Liver (tissue), 9 donors: Measurements from ENCODE around the gene MYBPHL. TPM values are rescaled to one million over a fixed set of nuclear protein-coding genes. Genes with fewer than 3 reads are reported as not detected.

Experiments used
- DNase-seq: peaks from one replicate; pipeline ENCODE4 v3.0.0-alpha.2; 2017; ENCODE audit warnings: low spot score
- H3K27ac ChIP-seq, 2 donors: one replicate each; pipeline ENCODE4 v1.7.0; 2013; ENCODE audit warnings: inconsistent platforms in 2 of 2, low read length in 2 of 2, control low read depth in 1 of 2, low read depth in 1 of 2, mild to moderate bottlenecking in 1 of 2
- H3K27me3 ChIP-seq, 4 donors: one replicate each; pipeline versions ENCODE4 v1.6.1 to v1.7.0; 2013; ENCODE audit warnings: low read length in 3 of 4, inconsistent platforms in 1 of 4, mild to moderate bottlenecking in 1 of 4, moderate library complexity in 1 of 4; ENCODE audit not compliant: control insufficient read depth in 4 of 4, insufficient read depth in 4 of 4
- H3K36me3 ChIP-seq, 4 donors: one replicate each; pipeline versions ENCODE4 v1.6.1 to v1.7.0; 2013; ENCODE audit warnings: low read length in 3 of 4, mild to moderate bottlenecking in 3 of 4, low read depth in 1 of 4, moderate library complexity in 1 of 4; ENCODE audit not compliant: control insufficient read depth in 4 of 4, insufficient read depth in 3 of 4
- H3K4me1 ChIP-seq, 4 donors: one replicate each; pipeline versions ENCODE4 v1.6.1 to v1.7.0; 2013; ENCODE audit warnings: low read length in 3 of 4, mild to moderate bottlenecking in 3 of 4, moderate library complexity in 1 of 4; ENCODE audit not compliant: control insufficient read depth in 4 of 4, insufficient read depth in 4 of 4
- H3K4me3 ChIP-seq, 3 donors: one replicate each; pipeline versions ENCODE4 v1.6.1 to v1.7.0; 2013; ENCODE audit warnings: low read length in 3 of 3, control low read depth in 1 of 3, low read depth in 1 of 3, mild to moderate bottlenecking in 1 of 3
- H3K9ac ChIP-seq, 2 donors: one replicate each; pipeline ENCODE4 v1.7.0; 2013; ENCODE audit warnings: low read length in 2 of 2, mild to moderate bottlenecking in 2 of 2, moderate library complexity in 2 of 2, control low read depth in 1 of 2, low read depth in 1 of 2
- H3K9me3 ChIP-seq, 4 donors: one replicate each; pipeline versions ENCODE4 v1.6.1 to v1.7.0; 2013; ENCODE audit warnings: low read length in 3 of 4; ENCODE audit not compliant: control insufficient read depth in 4 of 4
- ATF3 ChIP-seq: IDR thresholded peaks from 2 replicates; pipeline ENCODE4 v1.6.1; 2016; ENCODE audit warnings: antibody characterized with exemption
- EGR1 ChIP-seq, 2 donors: IDR thresholded peaks; 2 replicates each; pipeline ENCODE4 v1.6.1; 2016 to 2018; ENCODE audit warnings: antibody characterized with exemption in 2 of 2, low read depth in 2 of 2
- GABPA ChIP-seq, 2 donors: IDR thresholded peaks in 1 of 2; conservative IDR thresholded peaks in 1 of 2; 2 replicates each; pipeline ENCODE4 v1.6.1; 2016; ENCODE audit warnings: antibody characterized with exemption in 2 of 2, mild to moderate bottlenecking in 1 of 2, moderate library complexity in 1 of 2
- HNF4A ChIP-seq, 2 donors: conservative IDR thresholded peaks; 2 replicates each; pipeline ENCODE4 v1.6.1; 2016; ENCODE audit warnings: antibody characterized with exemption in 2 of 2, mild to moderate bottlenecking in 2 of 2
- HNF4G ChIP-seq: IDR thresholded peaks from 2 replicates; pipeline ENCODE4 v1.6.1; 2016; ENCODE audit warnings: antibody characterized with exemption
- MAX ChIP-seq: IDR thresholded peaks from 2 replicates; pipeline ENCODE4 v1.6.1; 2016; ENCODE audit warnings: antibody characterized with exemption
- RAD21 ChIP-seq, 2 donors: IDR thresholded peaks; 2 replicates each; pipeline ENCODE4 v1.6.1; 2016; ENCODE audit warnings: antibody characterized with exemption in 2 of 2, mild to moderate bottlenecking in 2 of 2
- SP1 ChIP-seq: IDR thresholded peaks from 2 replicates; pipeline ENCODE4 v1.6.1; 2018; ENCODE audit warnings: antibody characterized with exemption, mild to moderate bottlenecking
- TAF1 ChIP-seq: conservative IDR thresholded peaks from 2 replicates; pipeline ENCODE4 v1.6.1; 2016; ENCODE audit warnings: antibody characterized with exemption, mild to moderate bottlenecking
- ZBTB33 ChIP-seq: IDR thresholded peaks from 2 replicates; pipeline ENCODE4 v1.6.1; 2016; ENCODE audit warnings: antibody characterized with exemption
- WGBS: extraction: QIAGEN DNeasy Blood & Tissue Kit; methylation state at CpG from one replicate; pipeline ENCODE4 v1.1.7; 2013; 5-methylcytosine and 5-hydroxymethylcytosine counted together
- polyA plus RNA-seq, 2 donors: library from polyadenylated mRNA; stranded (reverse) in 1 of 2; unstranded in 1 of 2; fragments of 200-250 nt in 1 of 2; fragments of >200 nt in 1 of 2; fragmentation: Nextera tagmentation in 1 of 2; extraction: Ambion mirVana in 1 of 2; gene quantifications; one replicate each; pipeline versions ENCODE4 v1.2.1 to v1.2.3, GENCODE V29; 2013 to 2015
- total RNA-seq, 2 donors: library from RNA; depleted of rRNA; stranded (reverse); fragments of >200 nt; gene quantifications; one replicate each; pipeline ENCODE4 v1.2.3, GENCODE V29; 2014
- donor health status: healthy.
- donor health status: healthy.
- donor health status: healthy.
- donor health status: healthy.
- donor health status: healthy.

Gene MYBPHL
- total and polyA plus RNA-seq, 4 donors: not detected

- H3K27me3 ChIP-seq: no peaks in the 10 kb centered on the region
- no peak overlapping the region for H3K4me3 ChIP-seq
- H3K36me3 ChIP-seq: no peaks in the 10 kb centered on the region
- no peaks in the 10 kb centered on the region for H3K9me3 ChIP-seq
- WGBS: 91% methylated on average over 11 of the region's 11 CpGs
- H3K9ac ChIP-seq: no peak overlapping the region
- no peak for TF ChIP-seq HNF4G
- no peak for TF ChIP-seq ZBTB33
- no peak for DNase-seq
- H3K27ac ChIP-seq: no peak overlapping the region
- no peaks in the 10 kb centered on the region for H3K4me1 ChIP-seq
Observed at GRCh38 chr1:109266965-109267364, 39.8 kb downstream of the MYBPHL start.

- Histone ChIP-seq H3K9me3 (no peaks in the 10 kb centered on the region), H3K36me3 (no peaks in the 10 kb centered on the region), H3K4me1 (no peaks in the 10 kb centered on the region), H3K27me3 (no peaks in the 10 kb centered on the region), H3K27ac (no peak overlapping the region), H3K9ac (no peak overlapping the region), H3K4me3 (no peak overlapping the region)
- TF ChIP-seq TAF1 (no peak), ZBTB33 (no peak), HNF4A (conservative IDR thresholded peaks at IDR 0.05) (no peak), RAD21 (IDR thresholded peaks at IDR 0.05) (no peak), MAX (no peak), GABPA (IDR thresholded peaks at IDR 0.05 in 1 of 2, conservative IDR thresholded peaks at IDR 0.05 in 1 of 2) (no peak)
- DNase-seq: no peak
- WGBS: 95% methylated on average over 13 of the region's 13 CpGs
Observed at GRCh38 chr1:109265741-109266330, 41.0 kb downstream of the MYBPHL start.

GRCh38 chr1:109265016-109265415 lies 41.8 kb downstream of the MYBPHL start:
- DNase-seq: no peak
- H3K4me1 ChIP-seq: no peaks in the 10 kb centered on the region
- WGBS: 94% methylated on average over 4 of the region's 4 CpGs
- no peak overlapping the region for H3K9ac ChIP-seq
- no peak overlapping the region for H3K4me3 ChIP-seq
- no peaks in the 10 kb centered on the region for H3K9me3 ChIP-seq
- no peak for TF ChIP-seq TAF1
- no peak for TF ChIP-seq EGR1 (IDR thresholded peaks at IDR 0.05; ENCODE audit: low read depth in 2 of 2)
- TF ChIP-seq SP1: no peak
- TF ChIP-seq HNF4A (conservative IDR thresholded peaks at IDR 0.05): no peak
- no peak for TF ChIP-seq ATF3
- H3K27me3 ChIP-seq: no peaks in the 10 kb centered on the region
- H3K36me3 ChIP-seq: no peaks in the 10 kb centered on the region
- H3K27ac ChIP-seq: no peak overlapping the region
